ENCODE results near the gene CLCN1. TPM values are rescaled to one million over a fixed set of nuclear protein-coding genes. Genes with fewer than 3 reads are reported as not detected.

Gene CLCN1
- total and polyA plus RNA-seq, 2 of the 4 experiments (the other 2 are of a cell fraction), result not detected

GRCh38 chr7:143354376-143354775 lies 38.5 kb downstream of the CLCN1 start:
- no peak overlapping the region for H3K4me2 ChIP-seq (ENCODE audit: low read depth, low read length)
- DNase-seq, result no peak
- CTCF ChIA-PET, result no interaction called here

More at GRCh38 chr7:143354376-143354775, 38.5 kb downstream of the CLCN1 start:
- Histone ChIP-seq H3K56ac (ENCODE audit: extremely low read depth, insufficient read depth, low read length) (no peak overlapping the region), H2AK5ac (ENCODE audit: low read depth, low read length) (no peak overlapping the region), H3K4me1 (ENCODE audit: control insufficient read depth, insufficient read depth, low read length) (no peaks in the 10 kb centered on the region), H4K91ac (ENCODE audit: insufficient read depth, low read depth, low read length) (no peak overlapping the region), H3K27me3 (ENCODE audit: control insufficient read depth, insufficient read depth, low read length) (peaks cover 20% of the 10 kb centered on the region), H3K9me1 (ENCODE audit: insufficient read depth, low read length) (no peaks in the 10 kb centered on the region; the same call in 1 of the 2 replicates), H4K5ac (ENCODE audit: low read depth, low read length) (no peak overlapping the region), H4K20me1 (ENCODE audit: insufficient read depth, low read length) (no peaks in the 10 kb centered on the region), H2BK5ac (ENCODE audit: low read depth, low read length, poor library complexity, severe bottlenecking) (no peak overlapping the region), H3K4ac (ENCODE audit: low read depth, low read length) (no peak overlapping the region), H3K79me1 (ENCODE audit: low read depth in 1 of 2, low read length in 2 of 2) (no peaks in the 10 kb centered on the region), H2BK20ac (ENCODE audit: low read depth, low read length) (no peak overlapping the region), H3K27ac (ENCODE audit: insufficient read depth, low read length) (no peak overlapping the region), H3K36me3 (ENCODE audit: control insufficient read depth, insufficient read depth, low read length) (no peaks in the 10 kb centered on the region), H3K9me3 (ENCODE audit: control insufficient read depth, insufficient read depth, low read length) (no peaks in the 10 kb centered on the region), H3K18ac (ENCODE audit: low read depth, low read length) (no peak overlapping the region), H3K23ac (ENCODE audit: low read depth, low read length) (no peak overlapping the region), H2BK15ac (ENCODE audit: low read depth, low read length) (no peak overlapping the region), H2AK9ac (replicated peaks; ENCODE audit: low read depth, low read length, poor library complexity) (no peak overlapping the region), H3K9ac (ENCODE audit: low read depth, low read length) (no peak overlapping the region), H3K4me3 (ENCODE audit: insufficient read depth, low read depth, low read length) (no peak overlapping the region), H2BK120ac (ENCODE audit: low read depth, low read length) (no peak overlapping the region), H3K14ac (replicated peaks; ENCODE audit: low read depth, low read length) (no peak overlapping the region), H4K8ac (ENCODE audit: low read depth in 2 of 2, low read length in 2 of 2) (no peak overlapping the region), H2AFZ (replicated peaks; ENCODE audit: low read length, poor library complexity) (no peak overlapping the region)
- ATAC-seq (ENCODE audit: low read depth), result no peak
- TF ChIP-seq MAZ (IDR thresholded peaks at IDR 0.05; ENCODE audit: borderline replicate concordance, low read depth, low read length), result no peak
- TF ChIP-seq CEBPB (IDR thresholded peaks at IDR 0.05; ENCODE audit: low read depth, low read length), result no peak
- no peak for TF ChIP-seq BHLHE40 (IDR thresholded peaks at IDR 0.05; ENCODE audit: low read depth, low read length)
- TF ChIP-seq MAFK (IDR thresholded peaks at IDR 0.05; ENCODE audit: low read depth, low read length), result no peak
- no peak for TF ChIP-seq FOS (IDR thresholded peaks at IDR 0.05; ENCODE audit: low read depth, low read length)
- TF ChIP-seq ELK1 (IDR thresholded peaks at IDR 0.05; ENCODE audit: borderline replicate concordance, low read depth, low read length), result no peak
- TF ChIP-seq POLR2A (IDR thresholded peaks at IDR 0.05; ENCODE audit: low read depth, low read length), result no peak
- TF ChIP-seq CHD1 (IDR thresholded peaks at IDR 0.05; ENCODE audit: low read depth, low read length), result no peak
- TF ChIP-seq MXI1 (IDR thresholded peaks at IDR 0.05; ENCODE audit: borderline replicate concordance, low read depth, low read length), result no peak
- no peak for TF ChIP-seq RAD21 (IDR thresholded peaks at IDR 0.05; ENCODE audit: low read length)
- TF ChIP-seq RFX5 (IDR thresholded peaks at IDR 0.05; ENCODE audit: low read depth, low read length), result no peak
- no peak for TF ChIP-seq USF2 (IDR thresholded peaks at IDR 0.05; ENCODE audit: low read depth, low read length)
- no peak for TF ChIP-seq SMC3 (IDR thresholded peaks at IDR 0.05; ENCODE audit: low read depth, low read length)
- no peak for TF ChIP-seq RCOR1 (IDR thresholded peaks at IDR 0.05; ENCODE audit: insufficient replicate concordance, low read length)
- no peak for TF ChIP-seq NFE2L2 (IDR thresholded peaks at IDR 0.05; ENCODE audit: low read depth, low read length)
- POLR2A ChIA-PET (ENCODE audit: unreplicated experiment), result no interaction called here
- dilution Hi-C loops (cut with HindIII; ENCODE audit: low sequenced_read_pairs, unreplicated experiment) (no loop called here), in situ Hi-C loops (cut with MboI; ENCODE audit: low sequenced_read_pairs) (no loop called here), intact Hi-C loops (cut with micrococcal nuclease) (no loop called here)
- no TSS peak for BruUV-seq (replicated peaks)
- 80% methylated on average over 1 of the region's 8 CpGs; no CpG with 5 or more reads in 1 of the 2 experiments for WGBS, 2 experiments (ENCODE audit: extremely low coverage in 2 of 2, insufficient read length in 1 of 2)

Measured in IMR-90 (cell line).